GM06990 (cell line): ENCODE results near the gene ENO4.

ENCODE experiments used
- DNase-seq: peaks from one replicate; pipeline ENCODE4 v3.0.0-alpha.2; 2011; ENCODE audit not compliant: insufficient read length; ENCODE audit errors: extremely low read depth
- H3K27me3 ChIP-seq: replicated peaks from 2 replicates; pipeline ENCODE4 v1.6.0; 2011; ENCODE audit warnings: low read length; ENCODE audit not compliant: control insufficient read depth, insufficient read depth
- H3K36me3 ChIP-seq: 2 replicates; pipeline ENCODE4 v1.5.1; 2011; ENCODE audit warnings: low read length; ENCODE audit not compliant: control insufficient read depth, insufficient read depth
- H3K4me3 ChIP-seq: replicated peaks from 2 replicates; pipeline ENCODE4 v1.5.1; 2011; ENCODE audit warnings: low read depth, mild to moderate bottlenecking, control low read depth, low read length
- CTCF ChIP-seq: IDR thresholded peaks from 2 replicates; pipeline ENCODE4 v1.5.1; 2011; ENCODE audit warnings: low read length, control low read depth, mild to moderate bottlenecking, inconsistent platforms; ENCODE audit not compliant: insufficient read depth, poor library complexity, severe bottlenecking

Gene ENO4

GRCh38 chr10:116849248-116850057 is at the start of gene ENO4:
Gene ENO4, plus strand, starts transcription at chr10:116849499. Its CDS starts 68 bp downstream, at chr10:116849567.
- H3K4me3 ChIP-seq, result peak within 1 kb of the TSS; percentile 78
- no peaks in the 10 kb centered on the region for H3K36me3 ChIP-seq
- TF ChIP-seq CTCF, result no peak
- H3K27me3 ChIP-seq, result no peaks in the 10 kb centered on the region
- peak; percentile 80 for DNase-seq

- H3K27me3 ChIP-seq, result no peaks in the 10 kb centered on the region; the same call in 1 of the 2 replicates
- no peak overlapping the region for H3K4me3 ChIP-seq
- H3K36me3 ChIP-seq, result no peaks in the 10 kb centered on the region
- no peak for DNase-seq
- TF ChIP-seq CTCF, result no peak
These were observed 48.9 kb upstream of the ENO4 start for GRCh38 chr10:116800286-116800929.

GRCh38 chr10:116801658-116802057 is 47.6 kb upstream of the ENO4 start:
- TF ChIP-seq CTCF, result no peak
- no peaks in the 10 kb centered on the region for H3K36me3 ChIP-seq
- no peak for DNase-seq
- H3K27me3 ChIP-seq, result no peaks in the 10 kb centered on the region
- no peak overlapping the region for H3K4me3 ChIP-seq

GRCh38 chr10:116802474-116802873 is 46.8 kb upstream of the ENO4 start:
- no peaks in the 10 kb centered on the region for H3K27me3 ChIP-seq
- no peaks in the 10 kb centered on the region for H3K36me3 ChIP-seq
- TF ChIP-seq CTCF, result no peak
- no peak overlapping the region for H3K4me3 ChIP-seq
- DNase-seq, result no peak

GRCh38 chr10:116802876-116803275 is 46.4 kb upstream of the ENO4 start:
- TF ChIP-seq CTCF, result no peak
- no peaks in the 10 kb centered on the region for H3K36me3 ChIP-seq
- DNase-seq, result no peak
- no peaks in the 10 kb centered on the region for H3K27me3 ChIP-seq
- H3K4me3 ChIP-seq, result no peak overlapping the region
